ENCODE data around the gene UTS2B.

Gene UTS2B

GRCh38 chr3:191331388-191331787, 1.1 kb upstream of the UTS2B start:
- no peaks in the 10 kb centered on the region for H3K36me3 ChIP-seq
- H3K4me1 ChIP-seq: peaks cover 0 to 62% (median 28%) of the 10 kb centered on the region in 4 donors
- intact Hi-C loops (cut with DNase I; ENCODE audit: low total_unique reads): no loop called here
- H3K27ac ChIP-seq: peak overlapping the region; percentile 90 to 94
- no peak for TF ChIP-seq CTCF (IDR thresholded peaks at IDR 0.05)
- no peaks in the 10 kb centered on the region for H3K9me3 ChIP-seq
- H3K27me3 ChIP-seq: no peaks in the 10 kb centered on the region
- H3K4me3 ChIP-seq: peak overlapping the region; percentile 70 to 74
- no peak for DNase-seq

GRCh38 chr3:191330530-191331048, 263 bp upstream of the UTS2B start:
- Histone ChIP-seq H3K9me3 (no peaks in the 10 kb centered on the region), H3K27ac (peak overlapping the region; percentile 90 to 94), H3K4me3 (peak overlapping the region; percentile 70 to 74), H3K4me1 (peaks cover 0 to 54% (median 28%) of the 10 kb centered on the region in 4 donors), H3K36me3 (no peaks in the 10 kb centered on the region), H3K27me3 (no peaks in the 10 kb centered on the region)
- intact Hi-C loops (cut with DNase I; ENCODE audit: low total_unique reads): no loop called here
- TF ChIP-seq CTCF (IDR thresholded peaks at IDR 0.05): no peak
- DNase-seq: no peak

GRCh38 chr3:191328962-191329653, 1.2 kb downstream of the UTS2B start, which contains the start of gene CCDC50:
CCDC50 (plus strand) TSS chr3:191329394; CDS start chr3:191329675, 281 bp downstream.
- intact Hi-C loops (cut with DNase I; ENCODE audit: low total_unique reads): no loop called here
- H3K36me3 ChIP-seq: no peaks in the 10 kb centered on the region
- peak within 1 kb of the TSS; percentile 70 to 74 for H3K4me3 ChIP-seq
- H3K27ac ChIP-seq: peak within 1 kb of the TSS; percentile 90 to 94
- H3K9me3 ChIP-seq: no peaks in the 10 kb centered on the region
- DNase-seq: peak; percentile 86 to 91
- H3K4me1 ChIP-seq: peaks cover 0 to 39% (median 22%) of the 10 kb centered on the region in 4 donors
- TF ChIP-seq CTCF (IDR thresholded peaks at IDR 0.05): no peak
- H3K27me3 ChIP-seq: no peaks in the 10 kb centered on the region

- intact Hi-C loops (cut with DNase I; ENCODE audit: low total_unique reads): no loop called here
- no peak for TF ChIP-seq CTCF (IDR thresholded peaks at IDR 0.05)
Measured at GRCh38 chr3:191328383-191328961, 1.9 kb downstream of the UTS2B start.

GRCh38 chr3:191327526-191327925, 2.8 kb downstream of the UTS2B start:
- intact Hi-C loops (cut with DNase I; ENCODE audit: low total_unique reads): no loop called here
- Histone ChIP-seq H3K27me3 (no peaks in the 10 kb centered on the region), H3K4me1 (peaks cover 0 to 25% (median 14%) of the 10 kb centered on the region in 4 donors), H3K4me3 (no peak overlapping the region), H3K27ac (no peak overlapping the region), H3K36me3 (no peaks in the 10 kb centered on the region), H3K9me3 (no peaks in the 10 kb centered on the region)
- no peak for DNase-seq
- no peak for TF ChIP-seq CTCF (IDR thresholded peaks at IDR 0.05)

More at GRCh38 chr3:191328383-191328961, 1.9 kb downstream of the UTS2B start:
- peaks cover 0 to 35% (median 20%) of the 10 kb centered on the region in 4 donors for H3K4me1 ChIP-seq
- H3K27ac ChIP-seq: peak overlapping the region; percentile 90 to 94
- no peak for DNase-seq
- H3K36me3 ChIP-seq: no peaks in the 10 kb centered on the region
- H3K9me3 ChIP-seq: no peaks in the 10 kb centered on the region
- peak overlapping the region; percentile 70 to 74 for H3K4me3 ChIP-seq
- no peaks in the 10 kb centered on the region for H3K27me3 ChIP-seq

All from tibial artery (tissue), 4 donors.